GM10847 (cell line): Measurements from ENCODE around the gene SENP1.

Experiments
- POLR2A ChIP-seq: IDR thresholded peaks from 2 replicates; pipeline ENCODE4 v1.6.1; 2011; ENCODE audit not compliant: insufficient read length; ENCODE audit errors: extremely low read depth

SENP1 gene

DNA sequence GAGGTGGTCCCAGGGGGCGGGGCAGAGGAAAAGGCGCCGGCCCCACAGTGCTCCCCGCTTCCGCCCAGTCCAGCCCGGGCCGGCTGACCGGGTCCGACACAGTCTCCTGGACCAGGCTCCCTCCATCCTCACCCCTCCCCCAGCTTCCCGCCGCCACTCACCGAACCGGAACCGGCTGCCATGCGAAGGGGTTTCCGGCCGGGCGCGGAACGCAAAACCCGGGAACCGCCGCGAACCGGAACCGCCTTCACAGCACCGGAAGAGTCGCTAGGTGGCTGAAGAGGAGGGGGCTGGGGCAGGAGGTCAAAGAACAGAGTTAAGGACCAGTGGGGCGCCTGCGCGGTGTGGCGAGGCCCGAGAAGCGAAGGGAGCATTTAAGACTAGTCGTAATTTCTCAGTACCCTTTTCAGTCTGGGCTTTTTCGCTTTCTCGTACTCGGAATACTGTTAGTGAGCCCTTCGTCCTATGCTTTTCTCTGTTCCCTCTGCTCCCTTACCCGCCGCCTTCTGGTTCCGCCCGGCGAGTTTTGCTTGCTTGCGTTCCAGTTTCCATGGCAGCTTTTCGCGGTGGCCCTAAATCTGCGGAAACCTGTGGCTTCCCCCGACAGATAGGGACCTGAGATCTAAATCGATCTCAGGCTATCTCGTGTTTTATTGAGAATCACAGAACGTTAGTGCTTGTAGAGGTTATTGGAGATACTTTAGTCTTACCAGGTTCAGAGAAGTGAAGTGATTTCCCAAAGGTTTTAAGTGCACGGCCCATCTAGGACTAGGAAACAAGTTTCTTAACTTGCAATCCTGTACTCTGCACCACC lies at the start of gene SENP1:
Gene SENP1 (minus strand): TSS at position 213 of the 814 bp plus-strand sequence. CDS start 4,607 bp downstream, outside the sequence.
- peak; percentile 15 for TF ChIP-seq POLR2A

DNA sequence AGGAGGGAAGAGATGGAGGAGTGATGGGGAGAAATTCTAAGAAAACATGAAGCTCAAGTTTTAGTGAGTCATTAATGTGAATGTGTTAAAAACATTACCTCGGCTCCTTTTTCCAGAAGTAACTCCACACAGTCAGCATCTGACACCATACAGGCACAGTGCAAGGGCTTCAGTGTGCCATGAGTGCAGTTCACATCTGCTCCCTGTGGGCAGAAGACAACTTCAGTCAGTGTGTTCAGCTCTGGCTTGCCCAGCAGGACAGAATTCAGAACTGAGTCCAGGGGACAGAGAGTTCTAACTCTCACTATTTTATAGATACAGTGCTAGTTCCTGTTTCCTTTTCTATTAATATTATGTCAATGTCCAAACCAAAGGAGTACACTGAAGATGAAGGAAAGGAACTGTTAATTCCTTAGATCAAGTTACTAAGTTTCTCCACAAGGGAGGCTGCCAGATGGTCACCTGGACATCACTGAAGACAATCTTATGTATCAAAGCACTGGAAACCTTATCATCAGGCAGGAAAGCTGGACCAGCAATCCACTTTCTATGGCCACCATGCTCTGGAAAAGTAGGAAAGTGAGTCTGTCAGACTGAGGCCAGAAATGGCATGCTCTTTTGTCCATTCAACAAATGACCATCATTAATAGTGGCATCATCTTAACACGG lies 45.4 kb upstream of the SENP1 start:
- no peak for TF ChIP-seq POLR2A

DNA sequence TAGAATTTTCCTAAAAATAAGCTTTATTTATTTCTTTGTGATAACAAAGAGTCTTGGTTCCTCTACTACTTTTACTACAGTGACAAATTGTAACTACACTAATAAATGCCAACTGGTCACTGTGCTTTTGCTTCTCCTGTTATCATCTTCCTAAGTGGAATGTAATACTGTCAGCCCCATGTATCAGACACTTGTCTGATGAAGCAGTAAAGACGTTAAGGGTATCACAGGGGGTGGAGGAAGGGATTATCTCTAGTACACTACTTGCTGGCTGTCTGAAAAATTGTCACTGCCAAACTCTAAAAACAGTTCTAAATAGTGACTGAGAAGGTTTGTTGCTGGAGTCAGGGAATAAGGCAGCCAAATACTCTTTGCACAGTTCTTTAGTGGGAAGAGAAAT lies 40.1 kb upstream of the SENP1 start:
- TF ChIP-seq POLR2A, result no peak

DNA sequence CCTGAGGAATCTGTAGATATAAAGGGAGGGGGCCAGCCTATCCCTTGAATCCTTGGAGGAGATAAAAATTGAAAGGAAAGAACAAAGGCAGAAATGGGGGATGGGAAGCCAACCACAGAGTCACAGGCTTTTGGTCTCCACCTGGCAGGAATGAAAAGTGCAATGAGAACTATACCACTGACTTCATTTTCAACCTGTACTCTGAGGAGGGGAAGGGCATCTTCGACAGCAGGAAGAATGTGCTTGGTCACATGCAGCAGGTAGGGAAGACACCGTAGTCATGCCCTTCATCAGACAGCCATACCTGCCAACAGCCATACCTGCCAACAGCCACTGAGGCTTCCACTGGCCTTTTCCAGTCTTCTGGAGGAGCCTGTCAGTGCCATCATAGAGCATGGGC lies 38.0 kb upstream of the SENP1 start:
- TF ChIP-seq POLR2A, result no peak

DNA sequence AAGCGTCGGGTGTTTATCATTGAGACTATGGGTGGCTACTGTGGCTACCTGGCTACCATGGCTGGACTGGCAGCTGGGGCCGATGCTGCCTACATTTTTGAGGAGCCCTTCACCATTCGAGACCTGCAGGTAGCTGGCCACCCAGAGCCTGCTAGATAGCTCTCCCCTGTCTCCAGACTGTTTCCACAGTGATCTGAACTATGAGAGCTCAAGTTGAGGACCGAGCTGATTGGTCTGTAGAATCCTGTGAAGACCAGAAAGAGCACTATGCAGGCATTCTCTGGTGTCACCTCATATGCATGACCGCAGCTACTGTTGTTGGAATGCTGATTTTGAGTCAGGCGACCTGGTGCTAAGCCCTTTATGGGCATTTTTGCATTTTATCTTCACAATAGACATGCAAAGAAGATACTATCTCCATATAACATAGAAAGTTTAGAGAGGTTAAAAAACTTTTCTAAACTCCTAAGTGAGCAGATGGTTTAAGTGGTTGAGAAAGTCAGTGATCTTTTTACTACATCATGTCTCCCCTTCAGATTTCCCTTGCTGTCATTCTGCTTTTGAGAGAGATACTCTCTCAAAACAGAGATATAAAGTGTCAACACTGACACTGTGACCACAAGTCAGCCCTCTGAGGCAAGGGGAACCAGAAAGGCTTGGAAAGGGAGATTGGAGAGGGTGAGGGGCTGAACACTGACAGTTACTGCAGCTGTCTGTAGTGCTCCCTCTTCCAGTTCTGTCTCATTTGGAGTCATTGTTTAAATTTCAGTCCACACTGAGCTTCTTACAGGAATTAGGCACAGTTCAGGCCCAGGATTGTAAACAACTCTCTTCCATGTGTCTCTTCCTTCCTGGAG lies 37.2 kb upstream of the SENP1 start:
- no peak for TF ChIP-seq POLR2A

DNA sequence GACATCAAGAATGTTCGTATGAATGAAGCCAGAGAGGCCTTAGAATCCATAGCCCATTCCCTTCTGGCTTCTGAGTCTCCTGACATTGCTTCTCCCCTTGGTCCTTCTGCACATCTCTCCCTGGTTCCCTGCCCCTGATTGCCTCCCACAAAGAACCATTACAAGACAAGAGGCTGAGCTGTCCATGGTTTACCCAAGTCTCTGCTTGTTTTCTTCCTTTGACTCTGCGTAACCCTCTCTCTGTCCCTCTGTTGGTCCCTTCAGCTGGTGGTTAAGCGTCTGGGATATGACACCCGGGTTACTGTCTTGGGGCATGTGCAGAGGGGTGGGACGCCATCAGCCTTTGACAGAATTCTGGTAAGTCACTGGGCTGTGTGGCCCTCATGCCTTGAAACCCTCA lies 29.1 kb upstream of the SENP1 start:
- no peak for TF ChIP-seq POLR2A

DNA sequence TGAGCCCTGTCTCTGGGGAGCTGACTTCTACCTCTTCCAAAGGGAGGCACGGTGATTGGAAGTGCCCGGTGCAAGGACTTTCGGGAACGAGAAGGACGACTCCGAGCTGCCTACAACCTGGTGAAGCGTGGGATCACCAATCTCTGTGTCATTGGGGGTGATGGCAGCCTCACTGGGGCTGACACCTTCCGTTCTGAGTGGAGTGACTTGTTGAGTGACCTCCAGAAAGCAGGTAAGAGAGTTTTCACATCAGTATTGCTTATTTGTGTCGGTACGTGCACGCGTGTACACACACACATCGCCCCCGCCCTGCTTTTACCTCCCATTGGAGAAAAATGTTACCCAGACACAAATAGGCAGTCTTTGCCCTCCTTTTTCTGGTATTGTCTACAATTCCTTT lies 26.9 kb upstream of the SENP1 start:
- no peak for TF ChIP-seq POLR2A

DNA sequence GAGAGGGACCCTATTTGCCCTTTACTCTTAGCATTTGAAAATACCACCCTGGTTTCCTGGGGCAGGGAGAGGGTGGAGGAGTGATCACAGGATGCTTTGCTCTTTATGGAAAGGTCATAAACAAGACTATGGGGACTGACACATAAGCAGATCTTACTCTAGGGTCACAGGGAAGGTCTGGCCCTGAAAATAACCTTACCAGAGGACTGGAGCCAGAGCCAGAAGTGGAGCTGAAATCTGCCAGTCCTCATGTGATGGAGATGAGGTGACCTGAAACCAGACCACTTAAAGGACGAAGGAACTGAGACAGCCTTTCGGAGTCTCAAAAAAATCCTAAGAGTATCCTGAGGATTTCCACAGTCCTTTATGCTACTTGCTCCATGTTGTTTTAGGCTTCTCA lies 25.6 kb upstream of the SENP1 start:
- TF ChIP-seq POLR2A, result no peak

DNA sequence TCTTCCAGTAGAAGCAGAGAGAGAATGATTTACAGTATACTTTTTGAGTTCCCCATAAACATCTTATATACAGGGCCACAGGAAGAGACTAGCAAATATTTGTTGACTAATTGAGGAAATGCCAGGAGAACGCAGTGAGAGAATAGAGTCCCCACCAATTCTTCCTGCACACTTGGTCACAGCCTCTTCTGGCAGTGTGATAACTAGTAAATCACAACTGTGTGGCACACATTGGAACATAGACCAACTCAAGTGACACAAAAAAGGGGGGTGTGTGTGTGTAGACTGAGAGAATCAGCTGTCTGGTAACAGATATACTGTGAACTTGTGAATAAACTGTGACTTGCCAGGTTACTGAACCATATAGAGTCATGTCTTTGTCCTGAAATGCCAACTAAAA lies 23.5 kb upstream of the SENP1 start:
- TF ChIP-seq POLR2A, result no peak

DNA sequence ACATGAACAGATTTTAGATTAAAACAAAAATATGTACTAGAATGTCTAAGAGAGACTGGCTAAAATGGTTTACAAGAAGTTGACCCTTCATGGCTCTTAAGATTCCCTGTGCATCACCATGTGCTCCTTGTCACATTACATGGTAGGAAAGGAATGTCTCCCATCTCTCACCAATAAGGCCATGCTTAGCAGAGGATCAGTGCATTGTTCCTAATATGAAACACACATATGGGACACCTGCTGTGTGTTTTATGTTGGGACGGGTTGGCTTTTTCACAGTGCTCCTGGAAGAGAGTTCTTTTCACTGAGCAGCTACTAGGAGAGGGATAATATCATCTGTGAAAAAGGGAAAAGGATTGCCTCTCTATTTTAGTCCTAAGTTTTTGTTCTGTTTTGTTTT lies 22.9 kb upstream of the SENP1 start:
- TF ChIP-seq POLR2A, result no peak

DNA sequence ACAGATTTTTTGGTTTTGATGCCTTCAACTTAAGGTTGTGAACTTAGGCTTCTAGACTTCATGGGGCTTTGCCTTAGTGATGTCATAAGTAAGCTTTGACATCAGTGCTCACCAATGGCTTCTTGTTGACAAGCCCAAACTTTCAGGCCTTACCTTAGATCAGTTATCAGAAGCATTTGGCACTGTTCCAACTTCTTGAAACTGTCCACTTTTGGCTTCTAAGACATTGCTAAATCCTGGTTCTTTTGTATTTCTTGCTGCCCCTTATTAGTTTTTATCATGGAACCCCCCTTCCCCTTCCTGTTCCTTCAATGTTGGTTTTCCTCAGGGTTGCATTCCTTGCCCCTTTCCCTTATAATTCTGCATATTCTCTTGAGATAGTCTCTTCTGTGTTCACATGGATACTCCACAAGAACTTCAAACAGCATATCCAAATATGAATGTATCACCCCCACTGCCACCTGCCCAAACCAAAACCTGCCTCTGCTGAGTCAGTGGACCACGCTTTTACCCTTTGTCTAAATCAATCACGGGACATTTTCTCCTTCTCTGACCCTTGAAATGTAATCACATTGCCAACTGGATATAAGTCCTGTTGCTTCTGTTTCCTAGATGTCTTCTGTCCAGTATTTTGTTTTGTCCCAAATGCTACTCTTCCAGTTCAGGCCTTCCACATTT lies 21.2 kb upstream of the SENP1 start:
- no peak for TF ChIP-seq POLR2A

DNA sequence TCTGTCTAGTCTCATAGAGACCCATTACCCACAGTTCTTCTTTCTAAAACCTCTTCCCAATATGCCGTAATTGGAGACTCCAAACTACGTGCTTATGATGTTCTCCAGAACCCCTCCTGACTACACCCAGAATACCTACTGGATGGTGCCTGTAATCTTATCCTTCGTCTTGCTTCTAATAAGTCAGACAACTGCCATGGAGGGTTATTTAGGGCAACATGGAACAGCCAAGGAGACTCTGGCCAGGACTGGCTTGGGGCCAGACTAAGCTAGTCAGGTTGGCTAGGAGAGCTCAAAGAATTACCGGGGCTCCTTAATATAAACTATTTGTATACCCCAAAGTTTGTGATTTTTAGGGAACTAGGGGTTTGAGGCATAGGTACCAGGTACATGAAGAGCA lies 20.1 kb upstream of the SENP1 start:
- no peak for TF ChIP-seq POLR2A

DNA sequence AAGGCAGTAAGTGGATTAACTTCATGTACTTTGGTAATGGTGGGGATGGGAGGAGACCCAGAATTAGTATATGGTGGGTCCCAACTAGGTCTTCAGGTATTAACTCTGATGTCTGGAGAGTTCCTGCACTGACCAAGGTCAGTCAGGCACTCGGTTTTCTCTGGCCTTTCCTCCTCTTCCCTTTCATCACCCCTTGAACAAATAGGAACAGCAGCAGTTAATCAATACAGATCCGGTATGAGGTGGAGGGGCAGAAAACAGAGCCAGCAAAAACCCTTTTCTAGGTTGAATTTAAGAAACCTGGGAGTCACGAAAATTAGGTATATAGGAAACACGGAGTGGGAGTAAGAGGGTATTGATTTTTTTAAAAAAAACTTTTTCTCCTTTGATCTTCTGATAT lies 17.3 kb upstream of the SENP1 start:
- TF ChIP-seq POLR2A, result no peak

DNA sequence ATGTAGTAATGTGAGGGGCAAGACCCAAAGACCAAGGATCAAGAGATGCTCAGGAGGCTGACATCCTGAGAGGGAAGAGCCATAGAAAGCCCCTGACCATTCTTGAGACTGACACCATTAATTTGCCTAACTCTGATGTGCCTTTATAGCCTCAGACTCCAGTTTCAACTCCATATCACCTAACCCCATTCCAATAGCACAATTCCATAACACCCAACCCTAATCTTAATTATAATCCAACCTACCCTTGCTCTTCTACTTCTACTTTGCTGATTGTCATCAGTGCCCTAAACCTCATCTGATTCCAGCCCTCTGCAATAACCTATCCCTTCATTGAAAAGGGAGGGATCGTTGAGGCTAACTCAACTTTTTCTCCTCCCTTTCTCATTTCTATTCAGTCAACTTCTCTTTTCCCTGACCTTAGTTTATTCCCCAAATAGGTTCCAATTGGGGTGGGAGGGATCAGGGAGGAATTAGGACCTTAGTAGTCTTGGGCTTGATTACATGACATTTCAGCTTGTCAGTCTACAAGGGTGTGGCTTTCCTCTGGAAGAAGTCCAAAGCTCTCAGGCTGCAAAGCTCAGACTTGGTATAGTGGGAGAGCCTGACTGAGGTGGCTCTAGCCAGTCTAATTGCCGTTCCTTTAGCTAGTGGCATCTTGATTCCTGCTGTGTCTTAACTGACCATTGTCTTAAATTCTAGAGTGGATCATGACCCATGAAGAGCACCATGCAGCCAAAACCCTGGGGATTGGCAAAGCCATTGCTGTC lies 16.4 kb upstream of the SENP1 start:
- no peak for TF ChIP-seq POLR2A

DNA sequence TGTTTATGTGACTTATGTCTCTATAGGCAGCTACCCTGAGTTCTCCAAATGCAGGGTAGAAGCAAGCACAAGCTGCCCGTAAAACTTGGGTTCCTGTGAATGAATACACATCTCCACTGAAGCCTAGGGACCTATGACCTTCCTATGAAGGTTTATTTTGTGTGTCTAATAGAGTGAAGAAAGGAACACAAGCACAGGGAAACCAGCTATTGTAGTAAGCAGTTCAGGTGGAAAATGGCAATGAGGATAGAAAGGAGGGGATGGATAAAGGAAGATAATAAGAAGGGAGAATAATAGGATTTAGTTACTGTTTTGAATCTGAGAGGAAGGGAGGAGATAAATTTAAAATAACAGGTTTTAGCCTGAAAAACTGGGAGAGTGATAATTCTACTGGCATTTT lies 15.6 kb upstream of the SENP1 start:
- no peak for TF ChIP-seq POLR2A

DNA sequence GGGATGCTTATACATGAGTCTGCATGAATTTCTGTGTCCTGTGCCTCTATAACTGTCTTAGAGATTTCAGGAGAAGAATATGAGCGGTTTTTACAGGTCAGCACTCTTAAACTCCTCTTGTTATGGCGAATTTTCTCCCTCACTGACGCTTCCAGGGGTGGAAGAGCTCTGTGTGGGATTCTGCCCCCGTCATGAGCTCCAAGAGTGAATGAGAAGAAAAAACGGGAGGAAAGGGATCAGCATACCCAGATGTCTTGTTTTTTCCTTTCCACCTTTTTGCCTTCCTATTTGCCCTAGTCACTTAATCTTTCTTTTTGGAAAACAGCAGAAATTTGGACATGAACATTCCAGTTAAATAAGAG lies 13.9 kb upstream of the SENP1 start:
- TF ChIP-seq POLR2A, result no peak
